Activated CD8-positive, alpha-beta memory T cell treated with anti-CD3 and anti-CD28 coated beads for 48 hours (primary cell): ENCODE data around the gene GPR33.
"Not testable (repeated sequence)": the region's sequence is repeated elsewhere in the genome, so short reads cannot be mapped to it uniquely, and the experiment has no call there.

Source experiments
- DNase-seq, 3 experiments: peaks; one replicate each; pipeline ENCODE4 v3.0.0-alpha.2; 2020; ENCODE audit warnings: low read depth in 2 of 3, low spot score in 2 of 3

Gene GPR33

DNA sequence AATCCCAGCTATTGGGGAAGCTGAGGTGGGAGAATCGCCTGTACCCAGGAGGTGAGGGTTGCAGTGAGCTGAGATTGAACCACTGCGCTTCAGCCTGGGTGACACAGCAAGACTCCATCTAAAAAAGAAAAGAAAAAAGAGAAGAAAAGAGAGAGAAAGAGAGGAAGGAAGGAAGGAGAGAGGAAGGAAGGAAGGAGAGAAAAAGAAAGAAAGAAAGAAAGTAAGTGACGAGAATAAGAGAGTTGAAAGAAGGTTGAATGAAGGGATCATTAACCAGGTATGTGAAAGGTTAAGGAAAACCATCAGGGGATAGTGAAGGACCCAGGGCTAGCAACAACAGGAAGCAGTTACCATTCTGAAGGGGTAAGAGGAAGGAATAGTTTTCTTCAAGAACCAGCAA lies 26.3 kb downstream of the GPR33 start:
- DNase-seq: no peak

DNA sequence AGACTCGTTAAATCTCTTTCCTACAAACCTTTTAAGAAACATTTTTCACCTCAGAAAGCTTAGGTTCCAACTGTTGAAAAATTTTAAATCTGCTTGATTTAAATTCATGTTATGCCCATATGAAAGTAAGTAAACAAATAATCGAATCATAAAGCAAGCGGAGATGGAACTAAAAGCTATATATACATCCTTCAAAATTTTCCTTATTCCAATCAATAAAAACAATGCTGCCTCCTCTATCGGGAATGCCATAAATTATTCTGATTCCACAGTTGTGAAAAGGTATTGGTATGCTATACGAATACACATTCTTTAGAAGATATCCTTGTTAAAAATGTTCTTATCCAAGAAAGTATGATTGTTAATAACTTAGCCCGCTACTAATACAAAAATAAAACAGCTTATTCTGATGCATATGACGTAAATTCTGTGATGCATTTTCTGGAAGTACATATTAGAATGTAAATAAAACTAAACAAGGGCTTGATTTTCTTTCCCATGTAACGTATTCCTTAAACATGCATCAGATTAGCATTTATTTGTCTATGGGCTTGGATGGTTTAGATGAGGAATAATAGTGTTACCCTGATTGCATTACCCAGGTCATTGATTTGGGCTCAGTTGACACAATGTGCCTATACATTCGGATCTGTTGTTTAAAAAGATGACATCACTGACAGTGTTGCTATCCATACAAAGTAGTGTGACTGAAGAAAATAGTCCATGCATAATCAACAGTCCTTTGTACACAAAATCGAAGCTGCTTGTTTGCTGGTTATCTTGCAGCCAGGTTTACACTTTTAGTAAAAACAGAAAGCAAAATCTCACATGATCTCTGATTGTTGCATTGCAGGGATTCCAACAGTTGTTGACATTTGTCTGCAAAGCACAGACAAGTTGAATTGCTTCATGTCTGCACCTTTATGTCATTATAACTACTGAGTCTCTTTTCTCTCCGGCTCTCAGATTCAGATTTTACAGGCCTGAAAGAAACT lies 29.9 kb downstream of the GPR33 start:
- no peak for DNase-seq

DNA sequence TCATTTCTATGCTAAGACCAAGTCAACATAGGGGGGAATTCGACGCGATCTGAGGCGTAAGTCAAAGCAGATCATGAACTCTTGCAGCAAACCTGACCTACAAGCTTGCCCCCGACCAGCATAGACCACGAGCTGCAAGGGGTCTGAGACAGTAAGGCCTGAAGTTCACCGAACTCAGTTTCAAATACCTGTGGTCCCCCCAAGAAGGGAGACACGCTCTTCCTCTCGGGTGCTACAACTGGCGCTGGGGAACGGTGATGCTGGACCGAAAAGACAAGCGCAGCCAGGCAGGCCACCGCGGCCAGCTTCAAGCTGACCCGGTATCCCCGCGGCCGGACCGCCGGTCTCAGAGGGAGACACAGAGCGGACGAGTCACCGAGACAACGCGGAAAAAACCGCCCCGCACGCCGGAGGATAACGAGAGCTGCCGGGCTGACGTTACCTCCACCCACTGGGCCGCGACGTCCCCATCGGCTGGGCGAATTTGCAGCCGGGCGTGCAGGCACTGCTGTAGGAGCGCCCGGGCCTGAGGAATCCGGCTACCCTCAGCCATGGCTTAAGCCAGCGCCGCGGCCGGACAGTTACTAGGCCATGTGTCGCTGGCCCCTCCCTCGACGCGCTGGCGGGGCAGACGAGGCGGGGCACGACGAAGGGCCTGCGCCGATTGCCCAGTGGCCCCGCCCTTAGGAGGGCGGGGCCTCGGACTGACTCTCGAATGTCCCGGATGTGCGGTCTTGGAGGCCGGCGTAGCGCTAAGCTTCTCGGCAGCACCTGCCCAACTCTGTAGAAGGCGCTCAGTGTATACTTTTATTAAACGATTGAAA lies 30.8 kb downstream of the GPR33 start, which contains the start of gene DTD2:
TSS of gene DTD2 (minus strand) at position 666 of the 824 bp plus-strand sequence. CDS start at position 553, 113 bp downstream.
- peak; percentile 74 to 79 (median 75) for DNase-seq

DNA sequence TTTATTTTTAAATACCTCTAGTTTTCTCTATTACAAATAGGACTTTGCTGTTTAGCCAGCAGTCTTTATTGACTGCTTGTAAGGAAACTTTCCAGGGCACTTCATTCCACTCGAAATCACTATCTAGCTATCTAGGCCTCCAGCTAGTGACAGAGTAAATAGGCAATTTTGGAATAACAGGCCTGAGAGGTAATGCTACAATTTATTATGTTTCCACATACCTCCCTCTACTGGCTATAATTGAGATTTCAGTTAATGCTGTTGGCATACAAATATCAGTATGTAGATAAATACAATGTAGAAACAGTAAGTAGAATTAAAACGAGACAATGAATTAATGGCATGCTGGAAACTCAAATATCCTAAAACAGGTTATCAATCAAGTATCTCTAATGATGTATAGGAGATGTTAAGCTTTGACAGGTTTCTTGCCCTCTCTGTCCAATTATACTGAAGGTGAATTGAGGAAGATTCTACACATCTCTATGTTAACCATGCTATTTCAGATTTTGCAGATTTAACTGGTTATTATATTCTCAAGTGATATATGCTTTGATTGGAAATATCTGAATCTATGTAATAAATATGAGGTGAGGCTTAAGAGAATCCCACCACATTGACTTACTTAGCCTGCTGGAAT lies 37.7 kb downstream of the GPR33 start:
- no peak for DNase-seq

DNA sequence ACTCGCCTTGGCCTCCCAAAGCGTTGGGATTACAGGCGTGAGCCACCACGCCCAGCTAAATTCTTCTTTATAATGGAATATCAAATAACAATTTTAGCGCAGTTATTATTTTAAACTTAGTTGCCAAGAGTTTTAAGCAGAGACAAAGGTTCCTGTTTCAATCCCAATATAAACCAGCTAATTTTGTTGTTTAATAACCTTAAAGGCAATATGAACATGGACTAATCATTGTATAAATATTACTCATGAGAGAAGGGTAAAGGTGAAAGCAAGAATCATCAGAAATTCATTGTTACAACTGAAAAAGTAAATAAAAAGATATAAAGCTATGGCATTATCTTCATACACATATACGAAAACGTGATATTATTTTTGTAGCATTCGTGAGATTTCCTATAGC lies 38.7 kb downstream of the GPR33 start:
- DNase-seq: no peak

DNA sequence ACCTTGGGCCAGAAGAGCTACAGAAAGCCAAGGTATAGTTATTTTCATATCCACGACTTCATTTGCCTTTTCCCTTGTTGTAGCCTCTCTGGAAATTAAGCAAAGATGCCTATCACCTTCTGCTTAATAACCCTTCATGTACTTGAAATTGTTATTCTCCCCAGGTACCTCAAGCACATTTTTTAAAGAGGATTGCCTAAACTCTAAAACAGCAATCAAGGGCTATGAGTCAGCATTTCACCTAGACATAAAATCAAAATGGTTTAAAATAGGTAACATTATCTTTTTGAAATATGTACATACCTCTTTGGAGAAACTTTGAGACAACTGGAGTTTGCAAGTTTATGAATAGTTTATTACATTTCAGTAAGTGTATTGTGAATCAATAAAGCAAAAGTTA lies 42.1 kb downstream of the GPR33 start:
- no peak for DNase-seq

DNA sequence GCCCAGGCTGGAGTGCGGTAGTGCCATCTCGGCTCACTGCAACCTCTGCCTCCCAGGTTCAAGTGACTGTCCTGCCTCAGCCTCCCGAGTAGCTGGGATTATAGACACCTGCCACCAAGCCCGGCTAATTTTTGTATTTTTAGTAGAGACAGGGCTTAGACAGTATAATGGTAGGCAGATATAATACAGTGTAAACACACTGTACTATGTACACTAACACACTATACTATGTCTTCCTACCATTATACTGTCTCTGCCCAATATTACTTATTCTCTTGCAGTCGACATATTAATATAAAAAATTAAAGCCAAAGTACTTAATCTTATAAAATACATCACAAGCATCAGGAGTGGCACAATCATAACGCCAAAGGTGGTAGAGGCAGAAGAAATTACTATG lies 45.6 kb downstream of the GPR33 start:
- no peak for DNase-seq

DNA sequence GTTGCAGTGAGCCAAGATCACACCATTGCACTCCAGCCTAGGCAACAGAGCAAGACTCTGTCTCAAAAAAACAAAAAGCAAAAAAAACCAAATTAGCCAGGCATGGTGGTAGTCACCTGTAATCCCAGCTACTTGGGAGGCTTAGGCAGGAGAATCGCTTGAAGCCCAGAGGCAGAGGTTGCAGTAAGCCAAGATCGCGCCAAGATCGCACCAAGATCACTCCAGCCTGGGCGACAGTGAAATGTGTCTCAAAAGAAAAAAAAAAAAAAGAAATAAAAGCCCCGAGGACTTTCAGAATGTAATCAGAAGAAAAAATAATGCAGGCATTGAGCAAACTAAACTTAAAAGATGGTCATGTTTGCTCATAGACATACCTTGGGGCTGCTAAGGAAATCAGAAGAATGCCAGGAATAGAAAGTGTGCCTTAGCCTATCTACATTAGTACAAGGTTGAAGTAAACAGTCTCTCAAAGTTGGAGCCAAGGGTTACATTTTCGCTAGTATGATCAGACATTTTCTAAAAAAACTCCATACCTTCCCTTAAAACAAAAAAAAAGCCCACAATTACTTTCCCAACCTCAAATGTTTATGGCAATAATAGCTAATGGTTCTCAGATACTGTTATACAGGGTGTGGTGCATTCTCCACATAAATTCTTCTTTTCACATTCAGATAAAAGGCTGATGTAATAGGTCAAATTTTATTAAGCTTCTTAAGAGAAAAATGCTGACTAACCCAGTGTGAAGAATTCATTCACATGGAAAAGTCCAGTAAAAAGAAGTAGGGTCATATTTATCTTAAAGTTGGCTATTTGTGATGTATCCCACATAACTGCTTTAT lies 46.3 kb downstream of the GPR33 start:
- DNase-seq: no peak

DNA sequence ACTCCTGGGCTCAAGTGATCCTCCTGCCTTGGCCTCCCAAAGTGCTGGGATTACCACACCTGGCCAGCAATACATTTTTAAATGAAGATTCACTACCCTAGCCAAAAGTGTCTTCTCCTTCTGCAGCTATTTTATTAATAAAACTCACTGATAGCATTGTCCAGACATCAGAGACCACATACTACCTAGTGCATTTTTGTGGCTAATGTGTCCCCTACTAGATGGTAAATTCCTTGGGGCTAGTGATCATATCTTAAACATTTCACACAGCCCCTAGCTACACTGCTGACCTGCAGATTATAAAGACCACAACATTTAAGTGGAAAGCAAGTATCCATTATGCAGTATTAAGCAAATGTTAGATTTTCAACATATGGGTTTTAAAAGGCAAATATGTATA lies 47.6 kb downstream of the GPR33 start:
- DNase-seq: no peak

DNA sequence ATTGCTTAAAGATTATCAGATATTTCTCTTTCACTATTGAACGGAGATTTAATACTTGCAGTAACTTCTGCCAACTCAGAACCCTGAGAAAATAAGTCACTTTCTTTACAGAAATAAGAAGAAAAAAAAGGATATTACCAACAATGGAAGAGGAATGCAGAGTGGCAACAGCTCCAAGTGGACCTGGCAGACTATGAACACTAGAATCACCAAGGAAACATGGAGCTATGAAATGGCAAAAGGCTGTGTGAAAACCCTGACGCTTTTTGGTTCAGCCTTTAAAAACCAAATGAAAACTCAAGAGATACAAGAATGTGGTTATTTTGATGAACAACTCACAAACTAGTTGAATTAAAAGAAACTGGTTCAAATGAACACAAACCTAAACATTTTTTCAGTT lies 48.3 kb downstream of the GPR33 start:
- no peak for DNase-seq

DNA sequence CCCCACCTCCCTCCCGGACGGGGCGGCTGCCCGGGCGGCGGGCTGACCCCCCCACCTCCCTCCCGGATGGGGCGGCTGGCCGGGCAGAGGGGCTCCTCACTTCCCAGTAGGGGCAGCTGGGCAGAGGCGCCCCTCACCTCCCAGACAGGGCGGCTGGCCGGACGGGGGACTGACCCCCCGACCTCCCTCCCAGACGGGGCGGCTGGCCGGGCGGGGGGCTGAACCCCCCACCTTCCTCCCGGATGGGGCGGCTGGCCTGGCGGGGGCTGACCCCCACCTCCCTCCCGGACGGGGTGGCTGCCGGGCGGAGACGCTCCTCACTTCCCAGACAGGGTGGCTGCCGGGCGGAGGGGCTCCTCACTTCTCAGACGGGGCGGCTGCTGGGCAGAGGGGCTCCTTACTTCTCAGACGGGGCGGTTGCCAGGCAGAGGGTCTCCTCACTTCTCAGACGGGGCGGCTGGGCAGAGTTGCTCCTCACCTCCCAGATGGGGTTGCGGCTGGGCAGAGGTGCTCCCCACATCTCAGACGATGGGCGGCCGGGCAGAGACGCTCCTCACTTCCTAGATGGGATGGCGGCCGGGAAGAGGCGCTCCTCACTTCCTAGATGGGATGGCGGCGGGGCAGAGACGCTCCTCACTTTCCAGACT lies 50.7 kb downstream of the GPR33 start:
- DNase-seq: not testable (repeated sequence)

DNA sequence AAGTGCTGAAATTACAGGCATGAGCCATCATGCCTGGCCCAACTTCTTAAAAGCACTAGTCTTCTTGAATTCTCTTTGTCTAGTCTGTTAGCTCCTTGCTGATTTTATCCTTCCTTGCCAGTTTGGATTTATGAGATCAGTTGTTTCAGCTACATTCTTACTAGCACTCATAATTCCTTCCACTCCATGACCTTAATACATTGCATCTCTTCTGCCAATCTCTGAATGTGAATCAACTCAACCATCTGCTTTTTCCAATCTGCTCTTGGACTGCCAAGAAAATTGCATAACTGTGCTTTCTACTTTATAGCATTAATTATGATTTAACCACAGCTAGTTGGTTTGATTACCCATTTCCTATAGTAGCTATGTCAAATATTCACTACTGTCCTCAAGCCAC lies 52.6 kb downstream of the GPR33 start:
- DNase-seq: no peak
